ENCODE measurements around the gene KIF26A.

Gene KIF26A

GRCh38 chr14:104115131-104115600 is 23.2 kb upstream of the KIF26A start:
- ATAC-seq: no peak
- Mint-ChIP-seq H3K4me1 (no peaks in the 10 kb centered on the region), H3K4me3 (peak overlapping the region; percentile 17), H3K27me3 (peaks cover 24% of the 10 kb centered on the region), H3K27ac (no peak overlapping the region), H3K9me3 (no peaks in the 10 kb centered on the region), H3K36me3 (ENCODE audit: low read depth) (no peaks in the 10 kb centered on the region)
- DNase-seq: no peak

- Mint-ChIP-seq H3K4me1 (no peaks in the 10 kb centered on the region), H3K27ac (no peak overlapping the region), H3K36me3 (ENCODE audit: low read depth) (no peaks in the 10 kb centered on the region), H3K4me3 (peak overlapping the region; percentile 17), H3K9me3 (no peaks in the 10 kb centered on the region), H3K27me3 (peaks cover 28% of the 10 kb centered on the region)
- no peak for DNase-seq
- no peak for ATAC-seq
These were observed 22.6 kb upstream of the KIF26A start for GRCh38 chr14:104115691-104116287.

- Mint-ChIP-seq H3K27me3 (peaks cover 33% of the 10 kb centered on the region), H3K36me3 (ENCODE audit: low read depth) (no peaks in the 10 kb centered on the region), H3K4me3 (no peak overlapping the region), H3K27ac (no peak overlapping the region), H3K4me1 (no peaks in the 10 kb centered on the region), H3K9me3 (no peaks in the 10 kb centered on the region)
- no peak for ATAC-seq
- no peak for DNase-seq
These were observed 22.1 kb upstream of the KIF26A start for GRCh38 chr14:104116288-104116755.

GRCh38 chr14:104116756-104117340 is 21.5 kb upstream of the KIF26A start:
- DNase-seq: peak; percentile 18
- H3K36me3 Mint-ChIP-seq (ENCODE audit: low read depth): no peaks in the 10 kb centered on the region
- ATAC-seq: no peak
- peaks cover 33% of the 10 kb centered on the region for H3K27me3 Mint-ChIP-seq
- no peaks in the 10 kb centered on the region for H3K9me3 Mint-ChIP-seq
- no peak overlapping the region for H3K27ac Mint-ChIP-seq
- no peaks in the 10 kb centered on the region for H3K4me1 Mint-ChIP-seq
- H3K4me3 Mint-ChIP-seq: no peak overlapping the region

- Mint-ChIP-seq H3K4me1 (no peaks in the 10 kb centered on the region), H3K27me3 (peaks cover 33% of the 10 kb centered on the region), H3K4me3 (no peak overlapping the region), H3K27ac (no peak overlapping the region), H3K9me3 (no peaks in the 10 kb centered on the region), H3K36me3 (ENCODE audit: low read depth) (no peaks in the 10 kb centered on the region)
- no peak for DNase-seq
- ATAC-seq: no peak
These were observed 20.9 kb upstream of the KIF26A start for GRCh38 chr14:104117341-104118005.

- DNase-seq (no peak), ATAC-seq (no peak)
- H3K4me3 Mint-ChIP-seq: no peak overlapping the region
- H3K27ac Mint-ChIP-seq: no peak overlapping the region
- H3K9me3 Mint-ChIP-seq: no peaks in the 10 kb centered on the region
- H3K36me3 Mint-ChIP-seq (ENCODE audit: low read depth): no peaks in the 10 kb centered on the region
- peaks cover 35% of the 10 kb centered on the region for H3K27me3 Mint-ChIP-seq
- no peaks in the 10 kb centered on the region for H3K4me1 Mint-ChIP-seq
These were observed 20.2 kb upstream of the KIF26A start for GRCh38 chr14:104118006-104118844.

GRCh38 chr14:104119119-104119487 is 19.3 kb upstream of the KIF26A start:
- Mint-ChIP-seq H3K27me3 (peaks cover 41% of the 10 kb centered on the region), H3K4me1 (no peaks in the 10 kb centered on the region), H3K36me3 (ENCODE audit: low read depth) (peaks cover 3% of the 10 kb centered on the region), H3K4me3 (no peak overlapping the region), H3K9me3 (peaks cover 5% of the 10 kb centered on the region), H3K27ac (no peak overlapping the region)
- DNase-seq (no peak), ATAC-seq (no peak)

GRCh38 chr14:104119488-104120251 is 18.7 kb upstream of the KIF26A start:
- peaks cover 7% of the 10 kb centered on the region for H3K9me3 Mint-ChIP-seq
- H3K27ac Mint-ChIP-seq: no peak overlapping the region
- no peak overlapping the region for H3K4me3 Mint-ChIP-seq
- H3K27me3 Mint-ChIP-seq: peaks cover 41% of the 10 kb centered on the region
- no peak for DNase-seq
- H3K36me3 Mint-ChIP-seq (ENCODE audit: low read depth): peaks cover 3% of the 10 kb centered on the region
- no peaks in the 10 kb centered on the region for H3K4me1 Mint-ChIP-seq
- ATAC-seq: no peak

GRCh38 chr14:104120281-104120741 is 18.1 kb upstream of the KIF26A start:
- H3K27me3 Mint-ChIP-seq: peaks cover 45% of the 10 kb centered on the region
- H3K4me1 Mint-ChIP-seq: no peaks in the 10 kb centered on the region
- H3K4me3 Mint-ChIP-seq: no peak overlapping the region
- DNase-seq: no peak
- no peak overlapping the region for H3K27ac Mint-ChIP-seq
- ATAC-seq: no peak
- peaks cover 12% of the 10 kb centered on the region for H3K9me3 Mint-ChIP-seq
- H3K36me3 Mint-ChIP-seq (ENCODE audit: low read depth): peaks cover 3% of the 10 kb centered on the region

- Mint-ChIP-seq H3K27ac (no peak overlapping the region), H3K4me1 (no peaks in the 10 kb centered on the region), H3K27me3 (peaks cover 38% of the 10 kb centered on the region), H3K9me3 (peaks cover 20% of the 10 kb centered on the region), H3K4me3 (no peak overlapping the region), H3K36me3 (ENCODE audit: low read depth) (peaks cover 3% of the 10 kb centered on the region)
- DNase-seq (no peak), ATAC-seq (no peak)
These were observed 17.2 kb upstream of the KIF26A start for GRCh38 chr14:104121142-104121541.

- Mint-ChIP-seq H3K4me3 (no peak overlapping the region), H3K27me3 (peaks cover 34% of the 10 kb centered on the region), H3K27ac (no peak overlapping the region), H3K36me3 (ENCODE audit: low read depth) (peaks cover 3% of the 10 kb centered on the region), H3K4me1 (no peaks in the 10 kb centered on the region), H3K9me3 (peaks cover 30% of the 10 kb centered on the region)
- DNase-seq: no peak
- no peak for ATAC-seq
These were observed 14.5 kb upstream of the KIF26A start for GRCh38 chr14:104123879-104124278.

GRCh38 chr14:104125011-104125410 is 13.4 kb upstream of the KIF26A start:
- H3K27me3 Mint-ChIP-seq: peaks cover 38% of the 10 kb centered on the region
- no peak overlapping the region for H3K27ac Mint-ChIP-seq
- H3K36me3 Mint-ChIP-seq (ENCODE audit: low read depth): peaks cover 5% of the 10 kb centered on the region
- H3K4me3 Mint-ChIP-seq: no peak overlapping the region
- no peaks in the 10 kb centered on the region for H3K4me1 Mint-ChIP-seq
- ATAC-seq: no peak
- no peak for DNase-seq
- peaks cover 39% of the 10 kb centered on the region for H3K9me3 Mint-ChIP-seq

GRCh38 chr14:104126753-104127152 is 11.6 kb upstream of the KIF26A start:
- Mint-ChIP-seq H3K4me1 (no peaks in the 10 kb centered on the region), H3K36me3 (ENCODE audit: low read depth) (peaks cover 5% of the 10 kb centered on the region), H3K27me3 (peaks cover 33% of the 10 kb centered on the region), H3K27ac (no peak overlapping the region), H3K4me3 (no peak overlapping the region), H3K9me3 (peaks cover 42% of the 10 kb centered on the region)
- DNase-seq (no peak), ATAC-seq (no peak)

- ATAC-seq (no peak), DNase-seq (no peak)
- Mint-ChIP-seq H3K36me3 (ENCODE audit: low read depth) (peaks cover 2% of the 10 kb centered on the region), H3K27ac (no peak overlapping the region), H3K27me3 (peaks cover 38% of the 10 kb centered on the region), H3K4me3 (no peak overlapping the region), H3K9me3 (peaks cover 38% of the 10 kb centered on the region), H3K4me1 (no peaks in the 10 kb centered on the region)
These were observed 9.4 kb upstream of the KIF26A start for GRCh38 chr14:104128981-104129380.
